PFSK-1 (cell line): Measurements from ENCODE around the gene SFT2D1.

Experiments used
- FOXP2 ChIP-seq: optimal IDR thresholded peaks from 2 replicates; pipeline ENCODE3; 2011; ENCODE audit warnings: borderline replicate concordance, control low read depth, inconsistent platforms; ENCODE audit not compliant: insufficient read depth; ENCODE audit errors: extremely low read length, extremely low read depth
- POLR2AphosphoS5 ChIP-seq: IDR thresholded peaks from 2 replicates; pipeline ENCODE4 v1.6.1; 2012; ENCODE audit warnings: low read depth, mild to moderate bottlenecking, control low read depth, low read length, moderate library complexity
- REST ChIP-seq, 2 experiments: IDR thresholded peaks; 2 replicates each; pipeline versions ENCODE4 v1.6.1 to v1.8.0; 2011 to 2012; ENCODE audit warnings: low read depth in 2 of 2, low read length in 2 of 2, control low read depth in 1 of 2, inconsistent platforms in 1 of 2, mild to moderate bottlenecking in 1 of 2, moderate library complexity in 1 of 2; ENCODE audit not compliant: insufficient read depth in 1 of 2
- SIN3A ChIP-seq: IDR thresholded peaks from 2 replicates; pipeline ENCODE4 v1.6.1; 2012; ENCODE audit warnings: mild to moderate bottlenecking, low read length, moderate library complexity, borderline replicate concordance; ENCODE audit not compliant: insufficient read depth
- TAF1 ChIP-seq: IDR thresholded peaks from 2 replicates; pipeline ENCODE4 v1.6.1; 2012; ENCODE audit warnings: low read length, control low read depth, borderline replicate concordance; ENCODE audit not compliant: insufficient read depth

- no peak for TF ChIP-seq POLR2AphosphoS5
- no peak for TF ChIP-seq TAF1
- TF ChIP-seq REST (IDR thresholded peaks at IDR 0.05; ENCODE audit: insufficient read depth in 1 of 2, low read depth in 2 of 2, low read length in 2 of 2) = no peak
- no peak for TF ChIP-seq FOXP2
- no peak for TF ChIP-seq SIN3A
These were observed 48.4 kb downstream of the SFT2D1 start for GRCh38 chr6:166293731-166294584.
